Measurements from ENCODE around the gene FUBP1. TPM values are rescaled to one million over a fixed set of nuclear protein-coding genes. Genes with fewer than 3 reads are reported as not detected.

Gene FUBP1
- total and polyA plus RNA-seq, 2 of the 13 experiments (the other 11 are each of a cell fraction or from before 2014, with no cell fraction given) = 98.1 to 166 TPM

- Histone ChIP-seq H3K4me2 (ENCODE audit: low read depth, low read length) (no peak overlapping the region), H3K4me3 (replicated peaks in 1 of 3; ENCODE audit: insufficient read depth in 1 of 3, low read depth in 2 of 3, low read length in 3 of 3) (no peak overlapping the region), H2AFZ (ENCODE audit: low read length) (no peak overlapping the region), H3K27me3 (ENCODE audit: control insufficient read depth in 1 of 2, insufficient read depth in 2 of 2, low read length in 2 of 2) (no peaks in the 10 kb centered on the region), H4K20me1 (ENCODE audit: insufficient read depth, low read length) (no peaks in the 10 kb centered on the region; the same call in none of the 2 replicates), H3K36me3 (replicated peaks in 1 of 2; ENCODE audit: control insufficient read depth in 1 of 2, insufficient read depth in 2 of 2, low read length in 2 of 2) (no peaks in the 10 kb centered on the region; a peak in 1 of 5 replicates), H3K9me3 (ENCODE audit: low read length) (no peaks in the 10 kb centered on the region), H3K9ac (ENCODE audit: insufficient read depth, low read depth, low read length) (no peak overlapping the region), H3K27ac (ENCODE audit: extremely low read length, insufficient read depth, low read length) (no peak overlapping the region), H3K4me1 (ENCODE audit: insufficient read depth, low read length) (peaks cover 47% of the 10 kb centered on the region), H3K79me2 (ENCODE audit: insufficient read depth, low read length) (peaks cover 53% of the 10 kb centered on the region)
- no peak for TF ChIP-seq RAD21 (CRISPR knock-in tag; IDR thresholded peaks at IDR 0.05)
- intact Hi-C loops (cut with micrococcal nuclease; ENCODE audit: unreplicated experiment) (no loop called here), in situ Hi-C loops (cut with HindIII; ENCODE audit: extremely low pct_ligation_motif_present, low pct_unique_long_range_greater_than_20kb) (no loop called here)
- ATAC-seq (no peak), DNase-seq (ENCODE audit: low spot score) (no peak), FAIRE-seq (no peak)
- whole genome bisulfite sequencing (ENCODE audit: low lambda C conversion rate) = 95% methylated on average over 3 of the region's 3 CpGs
- no TSS peak for BruUV-seq (replicated peaks)
- ChIA-PET CTCF (ENCODE audit: low intra/inter-chr PET ratio, low total read pairs) (no interaction called here), POLR2A (interaction anchor here (1.5 kb wide), 1 partner anchor 31 kb away, joined by 4 read pairs; the partner anchor contains the start of gene FUBP1)
These were observed 30.4 kb upstream of the FUBP1 start for GRCh38 chr1:78009276-78009675.

DNA sequence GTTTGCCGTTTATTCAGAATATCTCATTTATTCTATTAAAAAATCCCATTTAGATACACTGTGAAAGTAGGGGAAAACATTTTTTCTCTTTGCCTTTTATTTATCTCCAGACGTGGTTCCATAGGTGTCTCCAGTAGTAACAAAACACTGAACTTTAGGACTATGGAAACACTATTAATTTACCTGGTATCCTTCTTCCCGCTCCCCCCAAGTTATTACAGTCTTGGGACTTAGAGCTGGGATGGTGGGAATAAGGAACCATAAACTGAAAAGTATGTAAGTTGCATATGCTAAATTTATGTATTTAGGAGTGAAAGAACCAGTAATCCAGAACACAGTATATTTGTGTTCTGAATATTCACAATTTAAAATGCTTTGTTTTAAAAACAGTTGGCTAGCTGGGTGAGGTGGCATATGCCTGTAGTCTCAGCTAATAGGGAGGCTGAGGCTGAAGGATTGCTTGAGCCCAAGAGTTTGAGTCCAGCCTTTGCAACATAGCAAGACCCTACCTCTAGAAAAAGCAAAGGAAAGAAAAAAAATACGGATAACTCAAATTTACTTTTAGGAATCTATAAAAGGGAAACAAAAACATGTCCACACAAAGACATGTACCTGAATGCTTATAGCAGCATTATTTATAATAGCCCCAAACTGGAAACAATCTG lies 28.9 kb upstream of the FUBP1 start:
- peak overlapping the region; percentile 79 for H3K4me2 ChIP-seq (ENCODE audit: low read depth, low read length)
- no peak for TF ChIP-seq CCAR2 (optimal IDR thresholded peaks at IDR 0.05; ENCODE audit: low read depth, low read length)
- no peak for TF ChIP-seq FIP1L1 (IDR thresholded peaks at IDR 0.05; ENCODE audit: borderline replicate concordance, insufficient read depth, low read depth, low read length)
- no peak for TF ChIP-seq MAFG (CRISPR knock-in tag; IDR thresholded peaks at IDR 0.05)
- no peak for TF ChIP-seq CEBPZ (IDR thresholded peaks at IDR 0.05; ENCODE audit: low read length)
- no peak for TF ChIP-seq ZNF775 (CRISPR knock-in tag; IDR thresholded peaks at IDR 0.05; ENCODE audit: borderline replicate concordance)
- TF ChIP-seq KLF12 (CRISPR knock-in tag; IDR thresholded peaks at IDR 0.05; ENCODE audit: borderline replicate concordance) = no peak
- no peak for TF ChIP-seq PREB (CRISPR knock-in tag; IDR thresholded peaks at IDR 0.05)
- no peak for TF ChIP-seq FOSL1 (CRISPR knock-in tag; IDR thresholded peaks at IDR 0.05; ENCODE audit: borderline replicate concordance)
- TF ChIP-seq CEBPB (IDR thresholded peaks at IDR 0.05; ENCODE audit: borderline replicate concordance, low read depth, low read length) = no peak
- TF ChIP-seq HNRNPUL1 (IDR thresholded peaks at IDR 0.05; ENCODE audit: low read depth, low read length) = no peak
- no peak for TF ChIP-seq MED8 (CRISPR knock-in tag; IDR thresholded peaks at IDR 0.05; ENCODE audit: insufficient replicate concordance)

More for the DNA sequence above, 28.9 kb upstream of the FUBP1 start:
- ChIA-PET POLR2A (no interaction called here), CTCF (ENCODE audit: low intra/inter-chr PET ratio, low total read pairs) (no interaction called here)
- H3K9ac ChIP-seq (ENCODE audit: insufficient read depth, low read depth, low read length) = no peak overlapping the region
- no peak overlapping the region for H2AFZ ChIP-seq (ENCODE audit: low read length)
- no peak for ATAC-seq
- no peaks in the 10 kb centered on the region for H3K9me3 ChIP-seq (ENCODE audit: low read length)
- peaks cover 60% of the 10 kb centered on the region for H3K4me1 ChIP-seq (ENCODE audit: insufficient read depth, low read length)
- FAIRE-seq = no peak
- DNase-seq (ENCODE audit: low spot score) = no peak
- H3K27ac ChIP-seq (ENCODE audit: extremely low read length, insufficient read depth, low read length) = no peak overlapping the region
- 91% methylated on average over 4 of the region's 4 CpGs for WGBS (ENCODE audit: low lambda C conversion rate)
- no TSS peak for BruUV-seq (replicated peaks)
- H3K4me3 ChIP-seq (replicated peaks in 1 of 3; ENCODE audit: insufficient read depth in 1 of 3, low read depth in 2 of 3, low read length in 3 of 3) = peak overlapping the region in 1 of 3 experiments; percentile 10; a peak in 1 of 6 replicates
- intact Hi-C loops (cut with micrococcal nuclease; ENCODE audit: unreplicated experiment) = no loop called here
- H3K36me3 ChIP-seq (replicated peaks in 1 of 2; ENCODE audit: control insufficient read depth in 1 of 2, insufficient read depth in 2 of 2, low read length in 2 of 2) = no peaks in the 10 kb centered on the region
- H3K27me3 ChIP-seq (ENCODE audit: control insufficient read depth in 1 of 2, insufficient read depth in 2 of 2, low read length in 2 of 2) = no peaks in the 10 kb centered on the region
- no peaks in the 10 kb centered on the region; the same call in none of the 2 replicates for H4K20me1 ChIP-seq (ENCODE audit: insufficient read depth, low read length)
- in situ Hi-C loops (cut with HindIII; ENCODE audit: extremely low pct_ligation_motif_present, low pct_unique_long_range_greater_than_20kb) = no loop called here
- peaks cover 53% of the 10 kb centered on the region for H3K79me2 ChIP-seq (ENCODE audit: insufficient read depth, low read length)
